H1 (cell line): ENCODE measurements around the gene FOXL1.

ENCODE experiments used
- BRCA1 ChIP-seq: IDR thresholded peaks from 2 replicates; pipeline ENCODE4 v1.6.1; 2012; ENCODE audit warnings: low read depth, low read length, improper control_type of control experiment
- EZH2 ChIP-seq: fragments of 200-600 bp; sonication (generic); IDR thresholded peaks from 2 replicates; pipeline ENCODE4 v1.7.1; 2012; ENCODE audit warnings: low read depth, mild to moderate bottlenecking, moderate library complexity, low read length, inconsistent platforms; ENCODE audit not compliant: severe bottlenecking
- HDAC2 ChIP-seq, 2 experiments: fragments of 300-600 bp in 1 of 2; sonication (generic) in 1 of 2; IDR thresholded peaks; 2 replicates each; pipeline ENCODE4 v1.6.1; 2011 to 2012; ENCODE audit warnings: low read depth in 2 of 2, low read length in 2 of 2, mild to moderate bottlenecking in 2 of 2, moderate library complexity in 2 of 2, borderline replicate concordance in 1 of 2, inconsistent platforms in 1 of 2
- POLR2A ChIP-seq, 2 experiments: IDR thresholded peaks; 1 replicate in 1 of 2; 2 replicates in 1 of 2; pipeline ENCODE4 v1.6.1; 2011; ENCODE audit warnings: low read depth in 2 of 2, low read length in 2 of 2, mild to moderate bottlenecking in 2 of 2; ENCODE audit errors: control extremely low read depth in 1 of 2
- RAD21 ChIP-seq, 2 experiments: IDR thresholded peaks in 1 of 2; conservative IDR thresholded peaks in 1 of 2; 2 replicates each; pipeline ENCODE4 v1.6.1; 2011; ENCODE audit warnings: low read depth in 2 of 2, low read length in 2 of 2, improper control_type of control experiment in 1 of 2, inconsistent platforms in 1 of 2, mild to moderate bottlenecking in 1 of 2, moderate library complexity in 1 of 2
- RXRA ChIP-seq: IDR thresholded peaks from 2 replicates; pipeline ENCODE4 v1.6.1; 2011; ENCODE audit warnings: low read depth, mild to moderate bottlenecking, low read length, moderate library complexity; ENCODE audit not compliant: insufficient read depth
- SIN3A ChIP-seq, 2 experiments: IDR thresholded peaks in 1 of 2; conservative IDR thresholded peaks in 1 of 2; 2 replicates each; pipeline ENCODE4 v1.6.1; 2011 to 2012; ENCODE audit warnings: low read length in 2 of 2, improper control_type of control experiment in 1 of 2, low read depth in 1 of 2, mild to moderate bottlenecking in 1 of 2
- SIX5 ChIP-seq: IDR thresholded peaks from 2 replicates; pipeline ENCODE4 v1.6.1; 2011; ENCODE audit warnings: mild to moderate bottlenecking, low read depth, low read length
- SP2 ChIP-seq: IDR thresholded peaks from 2 replicates; pipeline ENCODE4 v1.6.1; 2012; ENCODE audit warnings: mild to moderate bottlenecking, low read length, inconsistent platforms
- SUZ12 ChIP-seq: fragments of 200-600 bp; sonication (generic); IDR thresholded peaks from 2 replicates; pipeline ENCODE4 v1.6.1; 2012; ENCODE audit warnings: mild to moderate bottlenecking, inconsistent platforms, low read length, moderate library complexity, mixed read lengths
- ZNF274 ChIP-seq: IDR thresholded peaks from 2 replicates; pipeline ENCODE4 v1.7.0; 2012; ENCODE audit warnings: low read length, borderline replicate concordance; ENCODE audit errors: extremely low read depth
- TF ChIP-seq, protein P1 (sequence below), 3 experiments: IDR thresholded peaks; 1 replicate in 2 of 3; 2 replicates in 1 of 3; pipeline versions ENCODE4 v1.5.1 to v1.6.1; 2011; ENCODE audit warnings: low read length in 3 of 3, mild to moderate bottlenecking in 3 of 3, inconsistent platforms in 2 of 3, low read depth in 1 of 3, moderate library complexity in 1 of 3; ENCODE audit not compliant: insufficient read depth in 1 of 3; ENCODE audit errors: control extremely low read depth in 1 of 3

DNA sequence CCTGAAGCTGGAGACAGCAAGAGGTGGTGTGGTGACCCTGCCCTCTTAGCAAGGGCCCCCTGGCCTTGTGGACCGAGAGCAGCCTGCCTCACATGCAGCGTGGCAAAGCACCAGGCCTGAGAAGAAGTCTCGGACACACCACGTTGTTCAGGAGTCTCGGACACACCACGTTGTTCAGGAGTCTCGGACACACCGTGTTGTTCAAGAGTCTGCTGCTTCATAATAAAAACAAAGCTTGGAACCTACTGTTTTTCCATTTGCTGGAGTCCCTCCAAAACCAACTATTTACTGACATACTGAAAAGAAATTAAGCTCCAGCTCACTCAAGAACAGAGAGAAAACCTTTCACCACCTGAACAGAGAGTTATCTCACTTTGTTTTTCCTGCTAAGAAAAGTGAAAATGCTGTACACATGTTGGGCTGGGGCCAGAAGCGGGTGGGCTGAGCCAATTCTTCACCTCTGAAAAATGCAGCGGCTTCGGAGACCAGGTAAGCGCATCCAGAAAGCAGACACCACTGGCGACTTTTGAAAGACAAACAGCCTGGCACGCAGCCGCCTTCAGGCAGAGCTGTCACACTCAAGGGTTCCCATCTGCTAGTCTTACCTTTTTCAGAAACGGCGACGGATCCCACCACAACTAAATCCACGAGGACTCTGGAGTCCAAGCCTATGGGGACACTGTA lies 32.3 kb upstream of the FOXL1 start:
- TF ChIP-seq, protein P1, sequence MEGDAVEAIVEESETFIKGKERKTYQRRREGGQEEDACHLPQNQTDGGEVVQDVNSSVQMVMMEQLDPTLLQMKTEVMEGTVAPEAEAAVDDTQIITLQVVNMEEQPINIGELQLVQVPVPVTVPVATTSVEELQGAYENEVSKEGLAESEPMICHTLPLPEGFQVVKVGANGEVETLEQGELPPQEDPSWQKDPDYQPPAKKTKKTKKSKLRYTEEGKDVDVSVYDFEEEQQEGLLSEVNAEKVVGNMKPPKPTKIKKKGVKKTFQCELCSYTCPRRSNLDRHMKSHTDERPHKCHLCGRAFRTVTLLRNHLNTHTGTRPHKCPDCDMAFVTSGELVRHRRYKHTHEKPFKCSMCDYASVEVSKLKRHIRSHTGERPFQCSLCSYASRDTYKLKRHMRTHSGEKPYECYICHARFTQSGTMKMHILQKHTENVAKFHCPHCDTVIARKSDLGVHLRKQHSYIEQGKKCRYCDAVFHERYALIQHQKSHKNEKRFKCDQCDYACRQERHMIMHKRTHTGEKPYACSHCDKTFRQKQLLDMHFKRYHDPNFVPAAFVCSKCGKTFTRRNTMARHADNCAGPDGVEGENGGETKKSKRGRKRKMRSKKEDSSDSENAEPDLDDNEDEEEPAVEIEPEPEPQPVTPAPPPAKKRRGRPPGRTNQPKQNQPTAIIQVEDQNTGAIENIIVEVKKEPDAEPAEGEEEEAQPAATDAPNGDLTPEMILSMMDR (IDR thresholded peaks at IDR 0.05; ENCODE audit: control extremely low read depth in 1 of 3, insufficient read depth in 1 of 3, low read depth in 1 of 3, low read length in 3 of 3), result no peak
- TF ChIP-seq POLR2A (IDR thresholded peaks at IDR 0.05; ENCODE audit: control extremely low read depth in 1 of 2, low read depth in 2 of 2, low read length in 2 of 2), result no peak
- TF ChIP-seq SUZ12, result no peak
- no peak for TF ChIP-seq RXRA
- TF ChIP-seq RAD21 (IDR thresholded peaks at IDR 0.05 in 1 of 2, conservative IDR thresholded peaks at IDR 0.05 in 1 of 2; ENCODE audit: low read depth in 2 of 2, low read length in 2 of 2), result no peak
- no peak for TF ChIP-seq EZH2
- TF ChIP-seq HDAC2 (IDR thresholded peaks at IDR 0.05; ENCODE audit: borderline replicate concordance in 1 of 2, low read depth in 2 of 2, low read length in 2 of 2), result no peak
- no peak for TF ChIP-seq ZNF274
- TF ChIP-seq SIX5, result no peak
- no peak for TF ChIP-seq BRCA1
- no peak for TF ChIP-seq SIN3A (conservative IDR thresholded peaks at IDR 0.05 in 1 of 2, IDR thresholded peaks at IDR 0.05 in 1 of 2; ENCODE audit: low read depth in 1 of 2, low read length in 2 of 2)
- TF ChIP-seq SP2, result no peak
